Hepatocyte (in vitro differentiated cells): ENCODE measurements around the gene TRPM1. TPM values are rescaled to one million over a fixed set of nuclear protein-coding genes. Genes with fewer than 3 reads are reported as not detected.

Experiments
- DNase-seq: peaks from one replicate; pipeline ENCODE4 v3.0.0-alpha.2; 2016; ENCODE audit warnings: low spot score
- H2AFZ ChIP-seq: fragments of 200-600 bp; sonication (generic); 2 replicates; pipeline ENCODE4 v1.6.0; 2016; ENCODE audit warnings: antibody characterized with exemption, mild to moderate bottlenecking
- H3K27ac ChIP-seq: fragments of 200-600 bp; sonication (generic); 2 replicates; pipeline ENCODE4 v1.5.1; 2016; ENCODE audit warnings: mild to moderate bottlenecking
- H3K27me3 ChIP-seq: fragments of 200-600 bp; sonication (generic); 2 replicates; pipeline ENCODE4 v1.6.1; 2016
- H3K36me3 ChIP-seq: fragments of 200-600 bp; sonication (generic); replicated peaks from 2 replicates; pipeline ENCODE4 v1.5.1; 2016; ENCODE audit warnings: low read depth; ENCODE audit not compliant: insufficient read depth
- H3K4me1 ChIP-seq: fragments of 200-600 bp; sonication (generic); 2 replicates; pipeline ENCODE4 v1.5.1; 2016; ENCODE audit warnings: mild to moderate bottlenecking, moderate library complexity; ENCODE audit not compliant: insufficient read depth
- H3K4me2 ChIP-seq: fragments of 200-600 bp; sonication (generic); 2 replicates; pipeline ENCODE4 v1.6.0; 2016
- H3K4me3 ChIP-seq: fragments of 200-600 bp; sonication (generic); 2 replicates; pipeline ENCODE4 v1.5.1; 2016; ENCODE audit warnings: mild to moderate bottlenecking
- H3K79me2 ChIP-seq: fragments of 200-600 bp; sonication (generic); 2 replicates; pipeline ENCODE4 v1.6.0; 2017; ENCODE audit warnings: mild to moderate bottlenecking
- H3K9me2 ChIP-seq: fragments of 200-600 bp; sonication (generic); replicated peaks from 2 replicates; pipeline ENCODE4 v1.6.0; 2017; ENCODE audit warnings: mild to moderate bottlenecking; ENCODE audit not compliant: insufficient read depth
- H3K9me3 ChIP-seq: fragments of 200-600 bp; sonication (generic); 2 replicates; pipeline ENCODE4 v1.5.1; 2016; ENCODE audit warnings: low read depth, mild to moderate bottlenecking
- H4K20me1 ChIP-seq: fragments of 200-600 bp; sonication (generic); 2 replicates; pipeline ENCODE4 v1.6.0; 2016; ENCODE audit warnings: mild to moderate bottlenecking; ENCODE audit not compliant: insufficient read depth, poor library complexity, severe bottlenecking
- CTCF ChIP-seq: fragments of 200-600 bp; sonication (generic); IDR thresholded peaks from 2 replicates; pipeline ENCODE4 v1.5.1; 2016; ENCODE audit warnings: antibody characterized with exemption, mild to moderate bottlenecking; ENCODE audit not compliant: poor library complexity
- EZH2 ChIP-seq: fragments of 200-600 bp; sonication (generic); IDR thresholded peaks from 2 replicates; pipeline ENCODE4 v1.6.1; 2016; ENCODE audit warnings: antibody characterized with exemption, mild to moderate bottlenecking, borderline replicate concordance
- EZH2phosphoT487 ChIP-seq: fragments of 200-600 bp; sonication (generic); IDR thresholded peaks from one replicate; pipeline ENCODE4 v1.6.1; 2018; ENCODE audit warnings: antibody characterized with exemption, mild to moderate bottlenecking, low read depth, moderate library complexity; ENCODE audit not compliant: unreplicated experiment, severe bottlenecking
- WGBS: methylation state at CpG from one replicate; pipeline ENCODE4 v1.1.6; 2016; ENCODE audit warnings: low lambda C conversion rate; ENCODE audit errors: missing lambda C conversion rate; 5-methylcytosine and 5-hydroxymethylcytosine counted together
- polyA plus RNA-seq: library from polyadenylated mRNA; unstranded; fragments of >200 nt; fragmentation: Nextera tagmentation; extraction: Ambion mirVana; gene quantifications from 2 replicates; pipeline ENCODE4 v1.2.1, GENCODE V29; 2016
- total RNA-seq: library from RNA; depleted of rRNA; stranded (reverse); fragments of >200 nt; gene quantifications from 2 replicates; pipeline ENCODE4 v1.2.3, GENCODE V29; 2014

The TRPM1 gene
- total and polyA plus RNA-seq, 2 experiments from 2014 or later = not detected

- H3K9me2 ChIP-seq = no peaks in the 10 kb centered on the region
- no peaks in the 10 kb centered on the region for H3K9me3 ChIP-seq
- no peak overlapping the region for H2AFZ ChIP-seq
- H3K4me1 ChIP-seq = peaks cover 3% of the 10 kb centered on the region
- no peak for DNase-seq
- 62% methylated on average over 8 of the region's 8 CpGs for WGBS
- no peaks in the 10 kb centered on the region for H3K79me2 ChIP-seq
- H4K20me1 ChIP-seq = no peaks in the 10 kb centered on the region
- H3K4me2 ChIP-seq = no peak overlapping the region
- H3K36me3 ChIP-seq = no peaks in the 10 kb centered on the region
- H3K27ac ChIP-seq = no peak overlapping the region
- H3K27me3 ChIP-seq = no peaks in the 10 kb centered on the region
- no peak overlapping the region for H3K4me3 ChIP-seq
- TF ChIP-seq EZH2phosphoT487 = no peak
- no peak for TF ChIP-seq CTCF
- no peak for TF ChIP-seq EZH2
Observed at GRCh38 chr15:31078471-31078870, 23.1 kb downstream of the TRPM1 start.

- Histone ChIP-seq H3K36me3 (no peaks in the 10 kb centered on the region), H3K79me2 (no peaks in the 10 kb centered on the region), H3K27ac (no peak overlapping the region), H3K4me2 (no peak overlapping the region), H3K27me3 (no peaks in the 10 kb centered on the region), H3K9me3 (no peaks in the 10 kb centered on the region), H2AFZ (no peak overlapping the region), H4K20me1 (no peaks in the 10 kb centered on the region), H3K4me3 (no peak overlapping the region), H3K9me2 (no peaks in the 10 kb centered on the region), H3K4me1 (peaks cover 3% of the 10 kb centered on the region)
- WGBS = 97% methylated on average over 7 of the region's 7 CpGs
- DNase-seq = no peak
- no peak for TF ChIP-seq CTCF
Observed at GRCh38 chr15:31077941-31078340, 23.6 kb downstream of the TRPM1 start.

DNA sequence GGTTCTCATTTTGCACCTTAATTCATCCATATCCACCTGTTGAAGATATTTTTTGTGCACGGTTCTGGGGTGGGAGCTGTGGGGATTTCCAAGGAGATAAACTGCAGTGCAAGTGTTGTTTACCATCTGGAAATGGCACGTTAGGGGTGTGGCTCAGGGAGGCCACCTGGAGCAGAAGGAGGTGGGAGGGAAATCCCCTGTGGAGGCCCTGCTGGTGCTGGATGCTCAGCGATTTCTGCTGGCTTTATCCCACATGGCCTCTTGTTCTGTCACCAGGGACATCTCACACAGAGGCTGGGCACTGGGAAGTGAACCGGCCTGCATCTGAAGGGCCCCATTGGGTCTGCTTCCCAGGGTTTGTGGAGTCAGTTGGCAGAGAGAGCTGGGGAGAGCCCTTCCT, 24.3 kb downstream of the TRPM1 start:
- Histone ChIP-seq H3K27ac (no peak overlapping the region), H3K27me3 (no peaks in the 10 kb centered on the region), H2AFZ (no peak overlapping the region), H4K20me1 (no peaks in the 10 kb centered on the region), H3K9me2 (no peaks in the 10 kb centered on the region), H3K4me3 (no peak overlapping the region), H3K9me3 (no peaks in the 10 kb centered on the region), H3K79me2 (no peaks in the 10 kb centered on the region), H3K4me1 (peaks cover 3% of the 10 kb centered on the region), H3K4me2 (no peak overlapping the region), H3K36me3 (no peaks in the 10 kb centered on the region)
- DNase-seq = peak; percentile 51
- 61% methylated on average over 4 of the region's 4 CpGs for WGBS
- no peak for TF ChIP-seq EZH2phosphoT487

GRCh38 chr15:31074321-31074720, 27.2 kb downstream of the TRPM1 start:
- no peaks in the 10 kb centered on the region for H3K9me2 ChIP-seq
- H3K9me3 ChIP-seq = no peaks in the 10 kb centered on the region
- H3K79me2 ChIP-seq = no peaks in the 10 kb centered on the region
- DNase-seq = no peak
- H2AFZ ChIP-seq = no peak overlapping the region
- H3K4me3 ChIP-seq = no peak overlapping the region
- no peaks in the 10 kb centered on the region for H4K20me1 ChIP-seq
- H3K27me3 ChIP-seq = no peaks in the 10 kb centered on the region
- H3K4me2 ChIP-seq = no peak overlapping the region
- no peak for TF ChIP-seq EZH2phosphoT487
- TF ChIP-seq CTCF = no peak
- TF ChIP-seq EZH2 = no peak
- H3K36me3 ChIP-seq = no peaks in the 10 kb centered on the region
- peaks cover 4% of the 10 kb centered on the region for H3K4me1 ChIP-seq
- H3K27ac ChIP-seq = no peak overlapping the region
